Amniotic stem cell (primary cell): ENCODE measurements around the gene RYR2.
"Not testable (repeated sequence)": the region's sequence is repeated elsewhere in the genome, so short reads cannot be mapped to it uniquely, and the experiment has no call there.

Experiments
- DNase-seq: peaks from one replicate; lab custom pipeline; 2025; lab: John Stamatoyannopoulos, UW

Gene RYR2

DNA sequence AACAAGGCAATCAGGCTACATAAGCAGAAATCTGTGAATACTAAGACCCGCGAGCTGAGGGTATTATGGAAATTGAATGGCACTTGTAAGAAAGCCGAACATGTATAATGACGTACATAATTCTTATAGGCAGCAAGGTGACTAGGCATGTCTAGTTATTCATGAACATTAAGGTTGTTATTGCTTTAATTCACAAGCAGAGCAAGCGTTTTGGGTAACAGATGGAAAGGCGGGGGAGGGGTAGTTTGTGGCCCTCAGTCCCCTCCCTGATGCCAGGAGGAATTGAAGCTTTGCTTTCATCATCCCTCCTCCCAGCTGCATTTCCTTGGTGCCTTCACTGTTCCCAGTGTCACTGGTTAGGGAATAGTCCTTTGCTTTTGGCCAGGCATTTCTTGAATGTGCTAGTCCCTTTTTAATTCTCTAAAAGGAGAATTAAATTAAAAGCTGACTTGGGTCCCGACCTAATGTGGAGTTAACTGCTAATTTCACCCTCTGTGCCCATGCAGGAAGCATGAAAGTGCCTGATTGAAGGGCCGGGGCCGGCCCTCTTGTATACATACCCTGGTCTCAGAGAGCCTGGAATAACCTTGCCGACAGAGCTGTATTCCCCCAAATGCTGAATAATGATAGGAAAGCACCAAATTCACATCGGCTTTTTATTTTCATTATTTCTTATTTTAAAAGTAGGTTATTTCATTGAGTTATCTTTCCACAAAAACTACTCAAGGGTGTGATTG is 42.5 kb downstream of the RYR2 start:
- DNase-seq: no peak

DNA sequence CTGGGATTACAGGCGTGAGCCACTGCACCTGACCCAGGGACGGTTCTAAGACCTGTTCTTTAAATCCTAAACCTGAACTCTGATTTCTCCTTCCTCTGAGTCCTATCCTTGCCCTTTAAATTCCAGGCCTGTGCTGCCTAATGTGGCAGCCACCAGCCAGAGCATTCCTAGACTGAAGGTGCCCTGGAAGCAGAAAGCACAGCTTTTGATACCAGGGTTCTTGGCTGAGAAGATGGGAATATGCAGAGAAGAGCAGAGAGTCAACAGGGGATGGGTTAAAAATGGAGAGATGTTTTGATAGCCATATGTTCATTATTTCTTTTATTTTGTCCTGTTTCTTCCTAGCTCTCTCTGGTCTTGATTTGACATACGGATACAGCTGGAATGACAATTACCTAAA is 49.7 kb downstream of the RYR2 start:
- DNase-seq: no peak

DNA sequence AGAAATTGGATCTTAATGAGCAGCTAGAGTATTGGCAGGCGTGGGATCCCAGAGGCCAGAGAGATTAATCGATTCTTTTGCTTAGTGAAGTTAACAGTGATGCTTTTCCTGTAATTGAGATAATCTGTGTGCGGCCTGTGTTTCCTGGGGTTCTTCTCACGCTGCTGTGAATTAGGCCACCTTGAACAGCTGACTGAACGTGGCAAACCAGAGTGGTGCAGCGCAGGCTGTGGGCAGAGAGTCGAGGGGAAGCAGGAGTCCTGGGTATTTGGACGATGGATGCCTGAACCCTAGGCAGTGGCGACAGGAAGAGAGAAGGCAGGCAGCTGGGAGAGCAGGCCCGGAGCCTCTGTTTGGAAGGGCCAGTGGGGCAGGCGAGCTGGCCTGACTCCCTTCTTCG is 51.7 kb downstream of the RYR2 start:
- no peak for DNase-seq

DNA sequence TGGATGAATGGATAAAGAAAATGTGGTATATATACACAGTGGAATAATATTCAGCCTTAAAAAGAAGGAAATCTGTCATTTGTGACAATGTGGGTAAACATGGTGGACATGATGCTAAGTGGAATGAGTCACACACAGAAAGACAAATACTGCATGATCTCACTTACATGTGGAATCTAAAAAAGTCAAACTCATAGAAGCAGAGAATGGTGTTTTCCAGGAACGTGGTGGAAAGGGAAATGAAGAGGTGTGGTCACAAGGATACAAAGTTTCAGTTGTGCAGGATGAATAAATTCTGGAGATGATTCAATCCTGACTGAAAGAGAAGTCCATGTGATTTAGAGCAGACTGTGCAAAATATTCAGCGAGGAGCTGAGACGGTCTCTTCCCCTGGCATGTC is 56.6 kb downstream of the RYR2 start:
- DNase-seq: no peak

DNA sequence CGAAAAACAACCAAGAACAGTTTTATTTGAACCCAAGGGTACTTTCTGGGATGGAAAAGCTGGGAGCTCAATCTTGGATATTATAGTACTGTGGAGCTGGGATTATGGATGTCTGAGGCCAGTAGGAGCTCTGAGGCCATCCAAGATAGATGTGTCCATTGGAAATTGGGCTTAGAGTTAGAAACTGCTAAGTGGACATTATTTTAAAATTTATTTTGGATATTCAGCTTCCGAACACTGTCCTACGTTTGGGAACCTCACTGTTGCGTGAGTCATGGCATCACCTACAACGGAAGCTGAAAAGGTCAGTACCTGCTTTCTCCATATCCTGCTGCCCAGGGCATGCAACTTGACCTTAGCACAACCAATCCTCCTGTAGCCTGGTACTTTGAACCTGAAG is 61.0 kb downstream of the RYR2 start:
- no peak for DNase-seq

DNA sequence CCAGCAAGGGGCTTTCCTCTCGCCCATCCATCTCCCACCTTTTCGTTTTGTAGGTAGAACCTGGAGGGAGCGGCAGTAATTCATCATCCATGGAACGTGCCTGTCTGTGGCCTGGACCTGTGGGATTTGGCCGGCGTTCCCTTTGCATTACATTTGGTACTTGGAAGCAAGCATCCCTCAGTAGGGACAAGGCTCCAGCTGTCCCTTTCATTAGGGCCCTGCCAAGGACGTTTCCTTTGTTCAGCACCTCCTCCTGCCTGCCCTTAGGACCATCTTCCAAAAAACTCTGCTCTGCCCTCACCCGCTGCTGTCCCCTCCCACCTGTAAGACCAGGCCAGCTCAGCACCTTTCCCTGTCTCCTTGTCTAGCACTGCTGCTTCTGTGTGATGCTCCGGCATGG is 62.1 kb downstream of the RYR2 start:
- DNase-seq: no peak

DNA sequence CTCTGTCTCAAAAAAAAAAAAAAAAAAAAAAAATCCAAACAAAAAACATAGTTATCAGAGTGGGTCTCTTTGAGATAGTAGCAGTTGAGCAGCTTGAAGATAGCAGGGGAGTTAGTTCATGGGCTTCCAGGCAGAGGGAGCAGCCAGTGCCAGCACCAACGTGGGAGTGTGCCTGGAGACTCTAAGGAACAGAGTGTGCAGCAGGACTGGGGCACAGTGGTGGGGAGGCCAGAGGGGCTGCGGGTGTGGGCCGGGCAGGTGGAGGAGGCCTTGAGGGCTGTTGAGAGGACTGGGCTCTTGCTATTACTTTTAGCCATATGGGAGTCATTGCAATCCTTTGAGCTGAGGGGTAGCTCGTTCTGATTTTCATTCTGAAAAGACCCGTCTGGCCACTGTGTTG is 63.8 kb downstream of the RYR2 start:
- DNase-seq: no peak

DNA sequence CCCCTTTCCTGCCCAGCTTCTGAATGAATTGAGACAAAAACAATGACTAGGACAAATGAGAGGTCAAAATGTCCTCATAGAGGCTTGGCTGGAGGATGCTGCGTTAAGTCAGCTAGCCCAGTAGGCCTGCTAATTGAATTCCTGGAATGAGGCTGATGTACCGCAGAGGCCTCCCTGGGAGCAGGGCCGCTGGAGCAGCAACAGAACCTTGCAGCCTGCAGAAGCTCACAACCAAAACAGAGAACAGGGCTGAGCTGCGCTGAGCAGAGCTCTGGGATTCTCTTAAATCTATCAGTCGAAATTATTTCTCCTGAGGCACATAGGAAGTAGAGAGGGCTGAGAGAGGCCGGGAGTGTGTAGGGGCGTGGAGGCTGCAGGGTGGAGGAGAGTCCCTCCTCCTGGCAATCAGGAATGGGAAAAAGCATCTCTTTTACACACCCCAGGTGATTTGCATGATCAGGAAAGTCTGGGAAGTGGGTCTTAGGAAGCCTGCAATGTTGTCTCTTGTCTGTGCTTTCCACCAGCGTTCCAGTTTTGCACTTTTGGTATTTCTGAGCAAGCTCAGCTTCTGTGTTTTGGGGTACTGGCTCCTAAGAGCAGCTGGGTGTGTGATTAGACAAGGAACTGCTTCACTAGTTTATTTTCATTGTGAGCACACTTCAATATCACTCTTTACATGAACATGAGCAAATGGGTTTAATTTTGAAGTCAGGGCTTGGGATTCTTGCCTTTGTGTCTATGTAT is 66.5 kb downstream of the RYR2 start:
- DNase-seq: no peak

DNA sequence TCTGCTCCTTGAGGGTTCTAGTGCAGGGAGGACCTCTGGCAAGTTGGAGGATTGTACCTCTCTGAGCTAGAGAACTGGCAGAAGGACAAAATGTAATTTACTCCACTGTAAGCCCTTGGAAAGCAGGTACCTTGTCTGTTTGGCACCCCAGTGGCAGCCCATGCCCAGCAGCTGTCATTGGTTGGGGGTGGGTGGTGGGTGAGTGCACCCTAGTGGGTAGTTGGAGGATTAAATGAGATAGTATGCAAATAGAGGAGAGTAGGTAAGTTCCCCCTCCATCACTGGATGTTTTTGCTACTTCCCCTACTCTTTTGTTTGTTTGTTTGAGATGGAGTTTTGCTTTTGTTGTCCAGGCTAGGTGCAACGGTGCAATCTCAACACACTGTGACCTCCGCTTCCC is 69.8 kb downstream of the RYR2 start:
- DNase-seq: no peak

DNA sequence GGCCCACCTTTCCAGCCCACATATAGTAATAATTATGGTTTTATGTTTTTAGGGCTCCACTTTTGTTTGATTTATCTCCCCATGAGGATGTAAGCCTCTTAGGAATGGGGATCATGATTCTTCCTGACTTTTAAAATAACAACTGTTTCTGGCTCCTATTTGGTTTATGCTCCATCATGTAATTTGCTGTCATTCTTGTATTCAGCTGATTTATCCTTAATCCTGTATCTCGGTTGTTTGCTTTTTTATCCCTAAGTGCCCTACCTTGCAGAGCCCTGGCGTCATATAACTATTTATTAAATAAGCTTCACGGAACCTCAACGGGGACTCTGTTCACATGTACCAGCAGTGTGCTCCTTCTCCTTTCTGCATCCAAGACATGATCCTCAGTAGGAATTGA is 70.7 kb downstream of the RYR2 start:
- no peak for DNase-seq

DNA sequence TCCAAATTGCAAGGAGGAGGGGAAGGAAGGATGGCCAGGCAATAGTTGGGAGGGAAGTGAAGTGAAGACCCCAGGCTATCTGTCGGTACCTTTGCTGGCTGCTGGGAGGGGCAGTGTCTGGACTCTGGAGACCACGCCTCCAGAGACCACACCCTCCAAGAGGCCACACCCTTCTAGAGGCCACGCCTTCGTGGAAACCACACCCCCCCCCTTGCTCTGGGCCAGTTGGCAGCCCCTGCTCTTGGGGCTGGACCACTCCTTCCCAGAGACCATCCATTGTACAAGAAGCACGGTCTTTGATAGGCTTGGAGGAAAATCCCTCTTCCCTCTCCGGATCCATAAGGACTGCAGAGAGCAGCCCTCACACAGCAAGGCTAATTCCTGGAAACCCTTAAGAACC is 73.1 kb downstream of the RYR2 start:
- no peak for DNase-seq

DNA sequence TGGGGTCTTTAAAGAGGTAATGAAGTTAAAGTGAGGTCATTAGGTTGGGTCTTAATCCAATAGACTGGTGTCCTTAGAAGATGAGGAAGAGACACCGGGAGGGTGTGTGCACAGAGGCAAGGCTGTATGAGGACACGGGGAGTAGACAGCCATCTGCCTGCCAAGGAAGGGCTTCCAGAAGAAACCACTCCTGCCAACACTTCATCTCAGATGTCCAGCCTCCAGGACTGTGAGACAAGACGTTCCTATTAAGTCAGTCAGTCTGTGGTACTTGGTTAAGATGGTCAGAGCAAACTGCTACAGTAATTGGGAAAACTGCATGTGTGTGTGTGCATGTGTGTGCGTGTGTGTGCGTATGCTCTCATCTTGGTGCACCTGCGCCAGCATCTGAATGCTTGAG is 77.1 kb downstream of the RYR2 start:
- DNase-seq: no peak

DNA sequence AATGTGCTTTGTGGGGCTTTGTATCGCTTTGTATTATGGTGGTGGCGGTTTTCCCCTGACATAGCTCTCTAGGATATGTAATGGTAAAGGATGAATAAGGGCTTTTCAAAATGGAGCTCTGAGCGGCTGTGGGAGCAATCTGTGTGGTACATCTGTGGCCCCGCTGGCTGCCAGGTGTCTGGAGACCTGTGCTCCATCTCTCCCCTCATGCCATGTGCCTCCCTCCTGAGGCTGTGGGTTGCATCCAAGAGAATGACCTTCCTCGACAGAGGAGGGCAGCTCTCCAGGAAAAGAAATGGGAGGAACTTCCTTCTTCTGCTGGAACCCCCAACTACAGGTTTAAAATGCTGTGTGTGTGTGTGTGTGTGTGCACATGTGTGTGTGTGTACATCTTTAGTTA is 78.7 kb downstream of the RYR2 start:
- DNase-seq: no peak

DNA sequence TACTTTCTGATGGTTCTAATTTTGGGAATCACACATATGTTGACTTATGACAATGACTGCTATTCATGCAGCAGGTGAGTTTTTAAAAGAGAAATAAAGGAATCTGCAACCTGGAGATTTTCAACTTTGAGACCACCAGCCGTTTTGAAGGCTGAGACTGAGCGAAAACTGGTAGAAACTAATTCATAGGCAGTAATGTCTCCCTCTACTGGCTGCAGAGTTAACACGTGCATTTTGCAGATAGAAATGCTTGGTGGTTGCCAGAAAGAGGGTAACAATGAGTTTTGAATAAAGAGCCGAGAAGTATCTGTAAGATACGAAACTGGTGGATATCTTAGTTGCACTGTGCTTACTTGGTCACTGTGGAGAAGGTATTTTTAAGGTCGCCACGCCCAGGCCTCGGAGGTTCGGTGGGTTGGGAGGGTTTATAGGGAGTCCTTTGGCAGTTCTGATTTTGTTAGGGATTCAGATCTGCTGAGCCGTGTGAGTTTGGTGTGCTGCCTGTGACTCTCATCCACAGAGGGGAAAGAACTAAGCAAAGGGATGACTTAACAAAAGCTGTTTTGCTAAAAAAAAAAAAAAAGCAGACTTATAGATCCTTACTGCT is 83.0 kb downstream of the RYR2 start:
- DNase-seq: no peak

DNA sequence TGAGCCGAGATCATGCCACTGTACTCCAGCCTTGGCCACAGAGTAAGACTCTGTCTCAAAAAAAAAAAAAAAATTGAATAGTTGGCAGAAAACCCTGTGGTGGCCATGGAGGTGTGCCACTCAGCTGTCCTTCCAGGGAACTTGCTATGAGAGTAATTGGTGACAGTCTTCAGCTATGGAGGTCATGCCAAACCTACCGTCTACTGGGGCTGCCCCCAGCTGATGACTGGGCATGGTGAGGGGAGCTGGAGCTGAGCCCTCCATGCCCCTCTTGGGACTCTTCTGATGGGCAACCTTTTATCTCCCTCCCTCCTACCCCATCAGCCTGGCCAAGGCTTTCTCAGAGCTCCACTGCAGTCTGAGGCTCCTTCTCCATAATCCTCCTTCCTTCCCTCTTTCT is 84.2 kb downstream of the RYR2 start:
- DNase-seq: no peak

DNA sequence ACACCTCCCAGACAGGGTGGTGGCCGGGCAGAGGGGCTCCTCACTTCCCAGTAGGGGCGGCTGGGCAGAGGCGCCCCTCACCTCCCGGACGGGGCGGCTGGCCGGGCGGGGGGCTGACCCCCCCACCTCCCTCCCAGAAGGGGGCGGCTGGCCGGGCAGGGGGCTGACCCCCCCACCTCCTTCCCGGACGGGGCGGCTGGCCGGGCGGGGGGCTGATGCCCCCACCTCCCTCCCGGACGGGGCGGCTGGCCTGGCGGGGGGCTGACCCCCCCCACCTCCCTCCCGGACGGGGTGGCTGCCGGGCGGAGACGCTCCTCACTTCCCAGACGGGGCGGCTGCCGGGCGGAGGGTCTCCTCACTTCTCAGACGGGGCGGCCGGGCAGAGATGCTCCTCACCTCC is 85.3 kb downstream of the RYR2 start:
- DNase-seq: not testable (repeated sequence)

DNA sequence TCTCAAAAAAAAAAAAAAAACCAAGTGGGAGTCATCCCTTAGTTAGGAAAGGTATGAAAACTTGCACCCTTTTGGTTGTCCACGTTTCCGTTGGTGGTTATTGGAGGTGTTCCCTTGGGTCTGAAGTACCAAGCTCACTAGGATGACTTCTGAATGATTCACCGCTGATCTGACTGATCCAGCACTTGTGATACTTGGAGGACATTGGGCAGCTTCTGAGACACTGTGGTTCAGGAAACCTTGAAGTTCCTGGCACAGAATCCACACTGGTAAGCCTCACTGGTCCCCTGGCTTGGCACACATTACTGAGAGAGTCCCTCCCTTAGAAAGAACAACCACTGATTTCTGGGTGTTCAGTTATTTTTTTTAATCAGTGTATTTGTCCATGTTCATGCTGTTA is 91.9 kb downstream of the RYR2 start:
- no peak for DNase-seq

DNA sequence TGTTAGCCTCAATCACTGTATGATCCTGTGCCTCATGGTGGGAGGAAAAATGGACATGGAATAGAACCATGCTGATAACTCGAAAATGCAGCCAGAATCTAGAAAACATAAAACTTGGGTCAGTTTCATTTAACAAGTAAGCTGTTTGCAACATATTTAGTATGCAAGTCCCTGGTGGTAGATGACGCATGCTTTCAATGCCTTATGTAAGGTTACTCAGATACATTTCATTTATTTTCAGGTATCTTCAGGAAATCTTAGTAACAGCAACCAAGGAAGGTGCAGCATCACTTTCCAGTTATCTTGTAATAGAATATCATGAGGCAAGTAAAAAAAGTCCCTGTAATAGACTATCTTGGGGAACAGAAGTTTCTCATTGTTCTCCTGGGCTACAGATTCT is 92.9 kb downstream of the RYR2 start:
- no peak for DNase-seq

DNA sequence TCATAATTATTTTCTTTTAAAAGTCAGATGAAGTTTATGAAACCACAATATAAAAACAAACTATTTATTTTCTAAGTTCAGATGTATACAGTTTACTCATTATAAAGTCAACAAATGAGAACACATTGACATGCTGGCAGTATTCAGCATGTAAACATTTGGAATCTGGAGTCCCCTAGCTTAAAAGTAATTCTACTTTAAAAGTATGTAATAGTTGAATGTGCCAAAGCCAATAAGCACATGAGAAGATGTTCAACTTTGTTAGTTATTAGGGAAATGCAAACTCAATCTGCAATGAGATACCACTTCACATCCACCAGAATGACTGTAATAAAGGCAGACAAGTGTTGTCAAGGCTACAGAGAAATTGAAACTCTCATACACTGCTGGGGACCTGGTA is 96.6 kb downstream of the RYR2 start:
- no peak for DNase-seq

DNA sequence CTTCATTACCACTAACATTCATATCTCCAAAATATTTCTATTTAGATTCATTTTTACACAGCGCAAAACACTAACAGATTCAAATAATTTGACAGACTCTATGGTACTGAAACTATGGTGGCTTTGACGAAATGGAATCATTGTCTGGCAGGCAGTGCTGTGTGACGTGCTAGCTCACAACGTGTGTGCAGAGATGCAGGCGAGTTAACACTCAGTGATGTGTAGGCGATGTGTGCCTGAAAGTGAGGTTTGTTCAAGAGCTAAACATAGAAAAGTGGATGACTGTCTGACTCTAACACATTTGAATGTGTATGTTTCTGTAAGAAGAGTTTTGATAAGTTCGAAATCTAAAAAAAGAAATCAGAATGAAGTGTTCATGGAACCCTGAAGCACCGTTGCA is 97.7 kb downstream of the RYR2 start:
- DNase-seq: no peak

DNA sequence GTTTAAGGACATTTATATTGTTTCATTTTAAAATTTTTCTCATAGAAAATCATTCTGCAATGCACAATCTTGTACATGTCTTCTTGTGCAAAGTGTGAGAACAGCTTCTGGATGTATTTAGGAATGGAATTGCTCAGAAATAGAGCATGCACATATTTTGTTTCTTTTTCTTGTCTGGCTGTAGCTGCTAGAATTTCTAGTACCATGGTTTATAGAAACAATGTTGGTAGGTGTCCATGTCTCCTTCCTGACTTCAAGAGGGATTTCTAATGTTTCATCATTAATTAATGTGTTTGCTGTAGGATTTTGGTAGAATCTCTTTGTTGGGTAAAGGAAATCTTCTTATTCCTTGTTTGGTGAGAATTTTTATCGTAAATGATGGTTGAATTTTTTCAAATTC is 99.0 kb downstream of the RYR2 start:
- DNase-seq: no peak

DNA sequence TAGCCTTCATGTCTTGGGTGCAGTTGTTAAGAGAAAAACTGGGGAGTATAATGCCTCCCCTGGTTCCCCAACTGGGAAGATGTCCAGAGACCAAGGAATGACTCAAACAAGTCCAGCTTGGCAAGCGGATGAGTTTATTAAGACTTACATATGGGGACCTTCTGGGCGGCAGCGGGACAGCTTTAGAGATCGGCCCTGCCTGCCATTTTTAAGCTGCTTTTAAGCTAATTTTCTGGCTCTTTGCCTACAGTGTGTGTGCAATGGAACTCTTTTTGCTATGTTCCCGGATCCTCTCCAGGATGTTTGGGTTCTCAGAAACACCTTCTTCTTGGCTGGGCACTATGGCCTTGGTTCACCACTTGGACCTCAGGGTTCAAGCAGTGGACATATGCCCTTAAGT is 99.5 kb downstream of the RYR2 start:
- no peak for DNase-seq

DNA sequence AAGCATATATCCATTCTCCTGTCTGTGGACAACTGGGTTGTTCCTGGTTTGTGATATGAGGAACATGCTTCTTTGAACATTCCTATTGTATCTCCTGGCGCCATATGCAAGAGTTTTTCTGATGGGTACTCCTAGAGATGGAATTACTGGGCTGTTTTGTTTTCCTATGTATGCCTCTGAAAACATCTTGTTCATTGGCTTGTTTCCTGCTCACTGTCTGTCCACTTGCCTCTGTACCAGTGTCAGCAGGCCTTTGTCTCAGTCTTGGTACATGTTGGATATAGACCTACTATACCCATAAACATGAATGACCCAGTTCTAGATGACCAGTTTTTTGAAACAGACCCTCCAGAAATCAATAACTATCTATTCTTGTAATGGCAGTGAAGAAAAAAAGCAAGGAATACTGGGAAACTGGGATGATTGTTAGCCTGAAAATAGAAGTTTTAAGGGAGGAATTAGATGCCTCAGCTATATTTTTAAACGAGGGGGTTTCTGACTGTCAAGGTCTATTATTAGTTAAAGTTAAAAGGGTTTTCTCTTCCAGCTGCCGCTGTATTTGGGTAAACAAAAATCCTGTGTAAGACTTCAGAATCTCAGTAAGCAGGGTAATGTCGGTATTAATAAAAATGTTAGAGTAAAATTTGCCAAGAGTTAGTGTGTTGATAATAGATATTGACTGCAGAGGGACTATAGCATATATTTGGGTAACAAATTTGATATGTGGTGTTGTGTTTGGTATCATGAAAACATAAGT is 103.6 kb downstream of the RYR2 start:
- DNase-seq: no peak
